ENCODE measurements around the gene ZSWIM8.
"Not testable (repeated sequence)": the region's sequence is repeated elsewhere in the genome, so short reads cannot be mapped to it uniquely, and the experiment has no call there.

The ZSWIM8 gene

GRCh38 chr10:73774637-73775036 is 10.8 kb upstream of the ZSWIM8 start:
- DNase-seq (ENCODE audit: low spot score): peak; percentile 49

GRCh38 chr10:73779018-73779417 is 6.4 kb upstream of the ZSWIM8 start:
- no peak for DNase-seq (ENCODE audit: low spot score)

DNA sequence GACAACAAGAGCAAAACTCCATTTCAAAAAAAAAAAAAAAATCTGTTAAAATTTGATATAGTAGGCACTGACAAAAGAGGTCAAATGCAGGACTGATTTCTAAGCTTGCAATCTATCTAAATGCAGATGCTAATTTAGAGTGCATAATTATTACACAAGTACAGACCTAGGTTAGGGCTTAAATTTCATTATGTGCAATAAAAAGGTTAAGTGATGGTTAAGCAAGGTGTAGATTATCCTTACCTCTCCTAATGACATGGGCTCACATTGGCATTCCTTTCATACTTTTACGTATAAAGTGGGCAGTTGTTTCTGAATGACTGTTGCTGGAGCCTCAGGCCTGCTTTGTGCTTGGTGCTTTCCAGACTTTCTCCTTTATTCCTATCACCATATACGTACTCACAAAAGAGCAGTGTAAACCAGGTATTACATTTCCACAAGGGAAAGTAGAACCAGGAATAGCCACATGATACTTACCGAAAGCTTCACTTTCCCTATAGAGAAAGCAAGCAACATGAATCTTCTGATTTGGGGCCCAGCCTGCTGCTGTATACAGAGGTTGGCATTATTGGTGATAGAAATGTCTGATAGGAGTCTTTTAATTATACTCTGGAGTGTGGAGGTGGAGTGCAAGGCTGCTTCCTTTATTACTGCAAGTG is 5.7 kb upstream of the ZSWIM8 start:
- DNase-seq (ENCODE audit: low spot score): no peak

- no peak for DNase-seq (ENCODE audit: low spot score)
Observed at GRCh38 chr10:73780301-73780700, 5.1 kb upstream of the ZSWIM8 start.

DNA sequence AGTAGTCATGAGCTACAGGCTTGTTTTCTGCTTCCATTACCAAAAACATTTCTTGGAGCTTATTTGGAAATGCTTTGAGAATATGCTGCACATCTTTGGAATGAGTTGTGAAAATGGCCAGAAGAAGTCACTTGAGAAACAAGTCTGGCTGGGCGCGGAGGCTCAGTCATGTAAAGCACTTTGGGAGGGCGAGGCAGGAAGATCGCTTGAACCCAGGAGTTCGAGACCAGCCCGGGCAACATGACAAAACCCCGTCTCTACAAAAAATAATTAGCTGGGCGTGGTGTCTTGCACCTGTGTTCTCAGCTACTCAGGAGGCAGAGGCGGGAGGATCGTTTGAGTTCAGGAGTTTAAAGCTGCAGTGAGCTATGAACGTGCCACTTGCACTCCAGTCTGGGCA is 4.4 kb upstream of the ZSWIM8 start:
- no peak for DNase-seq (ENCODE audit: low spot score)

DNA sequence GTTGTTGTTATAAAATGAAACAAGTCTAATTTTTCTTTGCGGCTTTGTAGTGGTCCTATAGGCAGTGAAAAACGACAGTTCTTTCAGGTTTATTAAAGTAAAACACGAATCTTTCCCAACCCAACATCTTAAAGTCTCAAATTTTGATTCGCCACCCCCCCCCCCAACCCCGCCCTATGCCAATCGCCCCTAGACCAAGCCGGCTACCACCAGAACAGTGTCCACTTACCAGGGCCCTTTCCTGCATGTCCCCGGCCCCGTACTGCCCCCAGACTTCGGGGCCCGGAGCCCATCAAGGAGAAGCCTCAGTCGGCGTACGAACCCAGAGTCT is 3.9 kb upstream of the ZSWIM8 start:
- DNase-seq (ENCODE audit: low spot score): no peak

GRCh38 chr10:73781879-73782748 is 3.3 kb upstream of the ZSWIM8 start, which contains the start of gene CHCHD1:
CHCHD1 (plus strand) TSS chr10:73782048; CDS start chr10:73782076, 28 bp downstream.
- peak; percentile 88 for DNase-seq (ENCODE audit: low spot score)

- no peak for DNase-seq (ENCODE audit: low spot score)
Observed at GRCh38 chr10:73782749-73783085, 2.7 kb upstream of the ZSWIM8 start.

DNA sequence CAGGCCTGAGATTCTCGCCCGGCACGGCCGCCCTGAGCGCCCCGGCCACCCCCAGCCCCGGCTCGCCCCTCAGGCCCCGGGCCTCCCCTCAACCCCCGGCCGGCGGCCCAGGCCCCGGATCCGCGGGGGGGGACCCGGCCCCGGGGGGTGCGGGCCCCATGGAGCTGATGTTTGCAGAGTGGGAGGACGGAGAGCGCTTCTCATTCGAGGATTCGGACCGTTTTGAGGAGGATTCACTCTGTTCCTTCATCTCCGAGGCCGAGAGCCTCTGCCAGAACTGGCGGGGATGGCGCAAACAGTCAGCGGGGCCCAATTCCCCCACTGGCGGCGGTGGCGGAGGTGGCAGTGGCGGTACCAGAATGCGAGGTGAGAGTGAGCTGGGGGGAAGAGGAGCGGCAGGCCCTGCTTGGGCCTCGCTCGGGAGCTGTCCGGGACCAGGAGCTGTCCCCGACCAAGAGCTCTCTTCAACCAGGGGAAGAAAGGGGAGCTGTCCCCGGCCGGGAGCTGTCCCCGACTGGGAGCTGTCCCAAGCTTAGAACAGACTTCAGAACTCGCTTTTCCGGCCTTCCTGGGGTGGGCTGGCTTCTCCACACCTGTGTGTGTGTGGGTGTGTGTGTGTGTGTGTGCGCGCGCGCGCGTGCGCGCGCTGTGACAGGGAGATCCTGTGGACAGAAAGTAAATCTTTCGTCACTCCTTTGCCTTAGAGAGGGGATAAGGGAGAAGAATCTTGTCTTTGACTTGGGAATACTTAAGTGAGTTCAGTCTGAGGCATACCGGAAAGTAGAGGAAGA is 510 bp downstream of the ZSWIM8 start:
- DNase-seq (ENCODE audit: low spot score): no peak

- DNase-seq (ENCODE audit: low spot score): no peak
Observed at GRCh38 chr10:73786512-73786885, 1.1 kb downstream of the ZSWIM8 start.

GRCh38 chr10:73787031-73787800 is 1.8 kb downstream of the ZSWIM8 start:
- not testable (repeated sequence) for DNase-seq (ENCODE audit: low spot score)

GRCh38 chr10:73788864-73789658 is 3.7 kb downstream of the ZSWIM8 start:
- DNase-seq (ENCODE audit: low spot score): no peak

- DNase-seq (ENCODE audit: low spot score): no peak
Observed at GRCh38 chr10:73789659-73790055, 4.3 kb downstream of the ZSWIM8 start.

GRCh38 chr10:73790886-73791625 is 5.7 kb downstream of the ZSWIM8 start:
- no peak for DNase-seq (ENCODE audit: low spot score)

DNA sequence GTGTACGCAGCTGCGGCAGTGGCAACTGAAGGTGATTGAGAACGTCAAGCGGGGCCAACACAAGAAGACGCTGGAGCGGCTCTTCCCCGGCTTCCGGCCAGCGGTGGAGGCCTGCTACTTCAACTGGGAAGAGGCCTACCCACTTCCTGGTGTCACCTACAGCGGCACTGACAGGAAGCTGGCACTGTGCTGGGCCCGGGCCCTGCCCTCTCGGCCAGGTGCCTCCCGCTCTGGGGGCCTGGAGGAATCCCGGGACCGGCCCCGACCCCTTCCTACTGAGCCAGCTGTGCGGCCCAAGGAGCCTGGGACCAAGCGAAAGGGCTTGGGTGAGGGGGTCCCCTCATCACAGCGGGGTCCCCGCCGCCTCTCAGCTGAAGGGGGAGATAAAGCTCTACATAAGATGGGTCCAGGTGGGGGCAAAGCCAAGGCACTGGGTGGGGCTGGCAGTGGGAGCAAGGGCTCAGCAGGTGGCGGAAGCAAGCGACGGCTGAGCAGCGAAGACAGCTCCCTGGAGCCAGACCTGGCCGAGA is 6.5 kb downstream of the ZSWIM8 start:
- DNase-seq (ENCODE audit: low spot score): no peak

DNA sequence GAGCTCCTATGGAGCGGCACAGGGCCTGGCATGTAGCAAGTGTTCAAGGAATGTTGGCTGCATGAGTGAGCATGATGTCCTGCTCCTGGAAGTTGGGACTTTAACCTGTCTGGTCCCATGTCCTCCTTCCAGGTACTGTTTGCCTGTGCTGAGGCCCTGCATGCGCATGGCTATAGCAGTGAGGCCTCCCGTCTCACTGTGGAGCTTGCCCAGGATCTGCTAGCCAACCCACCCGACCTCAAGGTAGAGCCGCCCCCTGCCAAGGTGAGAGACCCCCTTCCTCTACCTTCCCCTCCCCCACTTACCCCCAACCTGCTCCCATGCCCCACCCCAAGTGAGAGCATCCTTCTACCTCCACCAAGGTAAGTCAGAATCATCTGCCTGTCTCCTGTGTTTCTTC is 8.1 kb downstream of the ZSWIM8 start:
- no peak for DNase-seq (ENCODE audit: low spot score)

- not testable (repeated sequence) for DNase-seq (ENCODE audit: low spot score)
Observed at GRCh38 chr10:73795491-73795890, 10.1 kb downstream of the ZSWIM8 start.

- not testable (repeated sequence) for DNase-seq (ENCODE audit: low spot score)
Observed at GRCh38 chr10:73796035-73796434, 10.6 kb downstream of the ZSWIM8 start.

- DNase-seq (ENCODE audit: low spot score): no peak
Observed at GRCh38 chr10:73796766-73797165, 11.4 kb downstream of the ZSWIM8 start.

DNA sequence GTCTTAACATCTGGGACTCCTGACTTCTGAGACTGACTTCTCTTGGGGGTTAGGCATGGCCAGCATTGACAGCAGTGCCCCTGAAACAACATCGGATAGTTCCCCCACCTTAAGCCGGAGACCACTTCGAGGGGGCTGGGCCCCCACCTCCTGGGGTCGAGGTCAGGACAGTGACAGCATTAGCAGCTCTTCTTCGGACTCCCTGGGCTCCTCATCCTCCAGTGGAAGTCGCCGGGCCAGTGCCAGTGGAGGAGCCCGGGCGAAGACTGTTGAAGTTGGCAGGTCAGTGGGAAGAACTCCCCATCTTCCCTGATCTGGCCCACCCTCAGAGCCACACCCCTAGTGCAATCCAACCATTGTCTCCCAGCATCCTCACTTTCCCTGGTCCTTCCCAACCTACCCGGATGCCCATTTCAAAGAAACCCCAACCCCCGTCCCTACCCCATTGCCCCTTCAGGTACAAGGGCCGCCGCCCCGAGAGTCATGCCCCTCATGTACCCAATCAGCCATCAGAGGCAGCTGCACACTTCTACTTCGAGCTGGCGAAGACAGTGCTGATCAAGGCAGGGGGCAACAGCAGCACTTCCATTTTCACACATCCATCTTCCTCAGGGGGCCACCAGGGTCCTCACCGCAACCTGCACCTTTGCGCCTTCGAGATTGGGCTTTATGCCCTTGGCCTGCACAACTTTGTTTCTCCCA is 12.1 kb downstream of the ZSWIM8 start:
- DNase-seq (ENCODE audit: low spot score): no peak
